PC-3 (cell line): ENCODE measurements around the gene RFTN1. TPM values are rescaled to one million over a fixed set of nuclear protein-coding genes. Genes with fewer than 3 reads are reported as not detected.

ENCODE experiments used
- ATAC-seq: fragments of 200-7000 bp; cut with Tn5 transposase; 2 replicates; pipeline ENCODE4 v1.9.1; 2020; ENCODE audit warnings: mild to moderate bottlenecking, moderate library complexity
- BruUV-seq: library from RNA; stranded (reverse); fragments of 400-500 nt; replicated peaks from 2 replicates; lab custom pipeline; 2021; lab: Mats Ljungman, UMichigan
- CTCF ChIA-PET: fragments of 300-600 bp; sonication (Branson Sonifier 250); formaldehyde crosslinking; loops from one replicate; lab custom pipeline; 2022; ENCODE audit warnings: antibody characterized with exemption; lab: Charles Lee
- POLR2A ChIA-PET: fragments of 300-600 bp; sonication (Branson Sonifier 250); formaldehyde crosslinking; loops from one replicate; lab custom pipeline; 2022; ENCODE audit warnings: antibody characterized with exemption; ENCODE audit not compliant: unreplicated experiment; lab: Charles Lee
- DNase-seq: peaks from one replicate; pipeline ENCODE4 v3.0.0-alpha.2; 2015
- H2AFZ ChIP-seq: fragments of 300-600 bp; sonication (generic); 2 replicates; pipeline ENCODE4 v1.6.0; 2016; ENCODE audit warnings: antibody characterized with exemption, low read length
- H3F3A ChIP-seq: fragments of 300-600 bp; sonication (generic); one replicate; pipeline ENCODE4 v1.6.0; 2017; ENCODE audit warnings: antibody characterized with exemption, low read length, control low read depth, mild to moderate bottlenecking; ENCODE audit not compliant: unreplicated experiment
- H3K27ac ChIP-seq: fragments of 300-600 bp; sonication (generic); 2 replicates; pipeline ENCODE4 v1.5.1; 2016; ENCODE audit warnings: mild to moderate bottlenecking, low read length
- H3K27me3 ChIP-seq: fragments of 300-600 bp; sonication (generic); 2 replicates; pipeline ENCODE4 v1.6.1; 2016; ENCODE audit warnings: low read length, mixed read lengths
- H3K36me3 ChIP-seq: fragments of 300-600 bp; sonication (generic); 2 replicates; pipeline ENCODE4 v1.6.1; 2016; ENCODE audit warnings: low read depth, mixed run types, low read length, mixed read lengths
- H3K4me1 ChIP-seq: fragments of 300-600 bp; sonication (generic); 2 replicates; pipeline ENCODE4 v1.5.1; 2016; ENCODE audit warnings: low read length; ENCODE audit not compliant: insufficient read depth
- H3K4me2 ChIP-seq: fragments of 300-600 bp; sonication (generic); 2 replicates; pipeline ENCODE4 v1.6.0; 2016; ENCODE audit warnings: low read length
- H3K4me3 ChIP-seq: fragments of 300-600 bp; sonication (generic); 2 replicates; pipeline ENCODE4 v1.5.1; 2016; ENCODE audit warnings: mild to moderate bottlenecking, low read length, mixed read lengths
- H3K79me2 ChIP-seq: fragments of 300-600 bp; sonication (generic); 2 replicates; pipeline ENCODE4 v1.6.1; 2017; ENCODE audit warnings: low read length, mixed read lengths
- H3K9ac ChIP-seq: fragments of 300-600 bp; sonication (generic); 2 replicates; pipeline ENCODE4 v1.6.0; 2016; ENCODE audit warnings: mild to moderate bottlenecking, low read length
- H3K9me2 ChIP-seq: fragments of 300-600 bp; sonication (generic); replicated peaks from 2 replicates; pipeline ENCODE4 v1.6.1; 2016; ENCODE audit warnings: mixed run types, low read length, mixed read lengths
- H3K9me3 ChIP-seq: fragments of 300-600 bp; sonication (generic); 2 replicates; pipeline ENCODE4 v1.6.1; 2016; ENCODE audit warnings: low read length, mixed read lengths
- H4K20me1 ChIP-seq: fragments of 300-600 bp; sonication (generic); 2 replicates; pipeline ENCODE4 v1.6.1; 2016; ENCODE audit warnings: low read length, mixed read lengths
- CTCF ChIP-seq: fragments of 300-600 bp; sonication (generic); conservative IDR thresholded peaks from 2 replicates; pipeline ENCODE4 v1.5.1; 2017; ENCODE audit warnings: antibody characterized with exemption, low read depth, mild to moderate bottlenecking, low read length
- EZH2 ChIP-seq: fragments of 300-600 bp; sonication (generic); IDR thresholded peaks from one replicate; pipeline ENCODE4 v1.6.1; 2017; ENCODE audit warnings: antibody characterized with exemption, mild to moderate bottlenecking, low read length; ENCODE audit not compliant: unreplicated experiment
- EZH2phosphoT487 ChIP-seq: fragments of 300-600 bp; sonication (generic); IDR thresholded peaks from 2 replicates; pipeline ENCODE4 v1.6.1; 2018; ENCODE audit warnings: mild to moderate bottlenecking, antibody characterized with exemption, low read length, borderline replicate concordance
- intact Hi-C: fragments of 100-400 bp; cut with micrococcal nuclease; formaldehyde crosslinking; loops from 2 replicates; pipeline ENCODE4 v1.9.0; 2023
- total RNA-seq: library from RNA; depleted of rRNA; stranded (reverse); fragments of >200 nt; gene quantifications from 2 replicates; pipeline ENCODE4 v1.2.3, GENCODE V29; 2014

RFTN1 gene
- total RNA-seq, 1 experiment from 2014 or later: 9.7 TPM

- Histone ChIP-seq H3K4me1 (peaks cover 13% of the 10 kb centered on the region), H3K4me2 (no peak overlapping the region), H3K27ac (no peak overlapping the region), H3K4me3 (no peak overlapping the region), H3K79me2 (no peaks in the 10 kb centered on the region), H3F3A (no peaks in the 10 kb centered on the region), H3K9me2 (no peaks in the 10 kb centered on the region), H2AFZ (no peak overlapping the region), H3K36me3 (no peaks in the 10 kb centered on the region), H3K9me3 (no peaks in the 10 kb centered on the region), H4K20me1 (no peaks in the 10 kb centered on the region), H3K27me3 (no peaks in the 10 kb centered on the region), H3K9ac (no peak overlapping the region)
- POLR2A ChIA-PET: no interaction called here
- BruUV-seq: no TSS peak
- CTCF ChIA-PET: no interaction called here
- DNase-seq: no peak
- intact Hi-C loops: no loop called here
- no peak for ATAC-seq
- no peak for TF ChIP-seq EZH2
- no peak for TF ChIP-seq EZH2phosphoT487
- TF ChIP-seq CTCF: no peak
Observed at GRCh38 chr3:16460273-16460672, 53.2 kb downstream of the RFTN1 start.

GRCh38 chr3:16456784-16457415 is 56.6 kb downstream of the RFTN1 start:
- intact Hi-C loops: loop anchor here (2.0 kb wide), 1 partner anchor 60 kb away; no protein-coding TSS in a partner anchor
- no peaks in the 10 kb centered on the region for H4K20me1 ChIP-seq
- peak; percentile 97 for ATAC-seq
- CTCF ChIA-PET: interaction anchor here (0.8 kb wide), 1 partner anchor 166 kb away, joined by 7 read pairs; no protein-coding TSS in a partner anchor
- no peaks in the 10 kb centered on the region for H3K27me3 ChIP-seq
- peaks cover 21% of the 10 kb centered on the region for H3K4me1 ChIP-seq
- TF ChIP-seq EZH2: no peak
- no peak for TF ChIP-seq CTCF
- TF ChIP-seq EZH2phosphoT487: no peak
- H3K9ac ChIP-seq: no peak overlapping the region
- H3K9me2 ChIP-seq: no peaks in the 10 kb centered on the region
- H3K79me2 ChIP-seq: no peaks in the 10 kb centered on the region
- no peaks in the 10 kb centered on the region for H3K36me3 ChIP-seq
- H3K4me3 ChIP-seq: no peak overlapping the region
- no peak overlapping the region for H3K4me2 ChIP-seq
- POLR2A ChIA-PET: interaction anchor here (0.6 kb wide), 1 partner anchor 178 kb away, joined by 6 read pairs; no protein-coding TSS in a partner anchor
- no TSS peak for BruUV-seq
- H3F3A ChIP-seq: no peaks in the 10 kb centered on the region
- DNase-seq: peak; percentile 87
- H3K27ac ChIP-seq: peak overlapping the region; percentile 38
- no peak overlapping the region for H2AFZ ChIP-seq
- H3K9me3 ChIP-seq: no peaks in the 10 kb centered on the region

- H3K79me2 ChIP-seq: no peaks in the 10 kb centered on the region
- CTCF ChIA-PET: no interaction called here
- H3K4me1 ChIP-seq: peaks cover 26% of the 10 kb centered on the region
- no peak overlapping the region for H2AFZ ChIP-seq
- no peak overlapping the region for H3K9ac ChIP-seq
- BruUV-seq: no TSS peak
- POLR2A ChIA-PET: no interaction called here
- H3K27ac ChIP-seq: no peak overlapping the region
- H3K4me3 ChIP-seq: no peak overlapping the region
- DNase-seq (no peak), ATAC-seq (no peak)
- no peaks in the 10 kb centered on the region for H3K9me2 ChIP-seq
- no peaks in the 10 kb centered on the region for H3K27me3 ChIP-seq
- TF ChIP-seq CTCF (no peak), EZH2 (no peak), EZH2phosphoT487 (no peak)
- H3K9me3 ChIP-seq: no peaks in the 10 kb centered on the region
- H4K20me1 ChIP-seq: no peaks in the 10 kb centered on the region
- no peaks in the 10 kb centered on the region for H3K36me3 ChIP-seq
- intact Hi-C loops: loop anchor here (2.0 kb wide), 1 partner anchor 61 kb away; no protein-coding TSS in a partner anchor
- no peak overlapping the region for H3K4me2 ChIP-seq
- no peaks in the 10 kb centered on the region for H3F3A ChIP-seq
Observed at GRCh38 chr3:16455966-16456365, 57.5 kb downstream of the RFTN1 start.
